Activated B cell treated with CpG ODN at 0.5 μM for 24 hours (primary cell): ENCODE measurements around the gene THEMIS. TPM values are rescaled to one million over a fixed set of nuclear protein-coding genes. Genes with fewer than 3 reads are reported as not detected.
"Not testable (repeated sequence)": the region's sequence is repeated elsewhere in the genome, so short reads cannot be mapped to it uniquely, and the experiment has no call there.

Experiments
- ATAC-seq: fragments of 200-7000 bp; cut with Tn5 transposase; one replicate; pipeline ENCODE4 v1.10.0; 2021; ENCODE audit warnings: low read depth, mild to moderate bottlenecking, moderate library complexity
- CTCF ChIA-PET: fragments of 350-600 bp; sonication (Branson Sonifier 250); formaldehyde crosslinking; loops from one replicate; lab custom pipeline; 2021; ENCODE audit warnings: antibody characterized with exemption; lab: Charles Lee
- POLR2A ChIA-PET: fragments of 350-600 bp; sonication (Branson Sonifier 250); formaldehyde crosslinking; loops from one replicate; lab custom pipeline; 2021; ENCODE audit warnings: antibody characterized with exemption; lab: Charles Lee
- DNase-seq: peaks from one replicate; pipeline ENCODE4 v3.0.0; 2022
- H3K27ac Mint-ChIP-seq: one replicate; pipeline ENCODE4 v1.8.0; 2020; ENCODE audit warnings: mixed read lengths
- H3K27me3 Mint-ChIP-seq: one replicate; pipeline ENCODE4 v1.8.0; 2021; ENCODE audit warnings: mixed read lengths
- H3K36me3 Mint-ChIP-seq: one replicate; pipeline ENCODE4 v1.8.0; 2021; ENCODE audit warnings: low read depth, mixed read lengths
- H3K4me1 Mint-ChIP-seq: one replicate; pipeline ENCODE4 v1.8.0; 2021; ENCODE audit warnings: mixed read lengths
- H3K4me3 Mint-ChIP-seq: one replicate; pipeline ENCODE4 v1.8.0; 2020; ENCODE audit warnings: mild to moderate bottlenecking, mixed read lengths
- H3K9me3 Mint-ChIP-seq: one replicate; pipeline ENCODE4 v1.8.0; 2020; ENCODE audit warnings: mixed read lengths
- intact Hi-C: fragments of 100-400 bp; cut with micrococcal nuclease; formaldehyde crosslinking; loops from one replicate; pipeline ENCODE4 v1.15.1; 2024
- total RNA-seq: library from RNA; stranded (reverse); gene quantifications from 2 replicates; pipeline ENCODE4 v1.2.3, GENCODE V29; 2022
- TF ChIP-seq, protein P1 (sequence below): fragments of 200-600 bp; IDR thresholded peaks from one replicate; pipeline ENCODE4 v1.8.0; 2022; ENCODE audit warnings: antibody characterized with exemption, mild to moderate bottlenecking

The THEMIS gene
- total RNA-seq, 1 donor from 2014 or later, result not detected

DNA sequence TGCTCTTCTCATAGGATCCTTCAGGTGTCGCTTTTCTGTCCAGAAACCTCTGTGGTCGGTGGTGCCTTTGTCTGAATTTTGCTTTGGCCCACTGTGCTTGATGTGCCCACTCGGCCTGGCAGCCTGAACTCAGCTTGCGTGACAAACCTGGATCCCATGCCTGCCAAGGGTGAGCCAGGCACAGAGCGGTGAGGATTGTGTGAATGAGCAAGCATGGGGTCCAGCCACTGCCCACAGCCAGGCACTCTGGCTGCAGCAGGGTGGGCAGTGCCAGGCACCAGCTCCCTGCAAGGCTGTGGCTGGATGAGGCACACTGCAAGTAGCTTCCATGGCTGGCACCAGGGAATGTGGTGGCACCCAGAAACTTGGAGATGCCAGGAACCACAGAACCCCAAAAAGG, 110.3 kb downstream of the THEMIS start:
- Mint-ChIP-seq H3K9me3 (no peaks in the 10 kb centered on the region), H3K4me1 (no peaks in the 10 kb centered on the region), H3K4me3 (no peak overlapping the region), H3K27me3 (no peaks in the 10 kb centered on the region), H3K27ac (no peak overlapping the region), H3K36me3 (no peaks in the 10 kb centered on the region)
- TF ChIP-seq, protein P1, sequence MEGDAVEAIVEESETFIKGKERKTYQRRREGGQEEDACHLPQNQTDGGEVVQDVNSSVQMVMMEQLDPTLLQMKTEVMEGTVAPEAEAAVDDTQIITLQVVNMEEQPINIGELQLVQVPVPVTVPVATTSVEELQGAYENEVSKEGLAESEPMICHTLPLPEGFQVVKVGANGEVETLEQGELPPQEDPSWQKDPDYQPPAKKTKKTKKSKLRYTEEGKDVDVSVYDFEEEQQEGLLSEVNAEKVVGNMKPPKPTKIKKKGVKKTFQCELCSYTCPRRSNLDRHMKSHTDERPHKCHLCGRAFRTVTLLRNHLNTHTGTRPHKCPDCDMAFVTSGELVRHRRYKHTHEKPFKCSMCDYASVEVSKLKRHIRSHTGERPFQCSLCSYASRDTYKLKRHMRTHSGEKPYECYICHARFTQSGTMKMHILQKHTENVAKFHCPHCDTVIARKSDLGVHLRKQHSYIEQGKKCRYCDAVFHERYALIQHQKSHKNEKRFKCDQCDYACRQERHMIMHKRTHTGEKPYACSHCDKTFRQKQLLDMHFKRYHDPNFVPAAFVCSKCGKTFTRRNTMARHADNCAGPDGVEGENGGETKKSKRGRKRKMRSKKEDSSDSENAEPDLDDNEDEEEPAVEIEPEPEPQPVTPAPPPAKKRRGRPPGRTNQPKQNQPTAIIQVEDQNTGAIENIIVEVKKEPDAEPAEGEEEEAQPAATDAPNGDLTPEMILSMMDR, result no peak
- ATAC-seq (no peak), DNase-seq (no peak)
- intact Hi-C loops, result no loop called here
- POLR2A ChIA-PET, result no interaction called here
- CTCF ChIA-PET, result no interaction called here

DNA sequence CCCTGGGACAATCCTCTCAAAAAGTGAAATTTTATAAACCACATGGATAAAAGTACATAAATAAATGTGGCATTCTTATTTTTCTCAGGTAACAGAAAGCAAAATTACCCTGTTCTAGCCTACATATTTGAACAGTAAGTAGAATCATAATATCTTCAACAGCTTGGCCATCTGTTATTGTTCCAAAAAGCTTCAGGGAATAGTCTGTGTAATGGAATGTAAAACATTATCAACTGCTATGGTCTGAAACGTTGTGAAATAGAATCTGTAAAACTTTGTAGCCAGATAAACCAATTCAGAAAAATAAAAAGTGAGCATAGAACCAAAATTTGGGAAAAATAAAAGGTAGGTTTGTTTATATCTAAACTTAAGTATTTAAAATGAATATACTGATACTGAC, 114.7 kb downstream of the THEMIS start:
- H3K27ac Mint-ChIP-seq, result no peak overlapping the region
- CTCF ChIA-PET, result no interaction called here
- no peaks in the 10 kb centered on the region for H3K27me3 Mint-ChIP-seq
- H3K4me1 Mint-ChIP-seq, result no peaks in the 10 kb centered on the region
- ATAC-seq (no peak), DNase-seq (no peak)
- intact Hi-C loops, result no loop called here
- no peaks in the 10 kb centered on the region for H3K9me3 Mint-ChIP-seq
- H3K36me3 Mint-ChIP-seq, result no peaks in the 10 kb centered on the region
- POLR2A ChIA-PET, result no interaction called here
- no peak overlapping the region for H3K4me3 Mint-ChIP-seq
- TF ChIP-seq, protein P1, result no peak

GRCh38 chr6:127784468-127784867, 116.4 kb downstream of the THEMIS start:
- Mint-ChIP-seq H3K9me3 (no peaks in the 10 kb centered on the region), H3K27ac (no peak overlapping the region), H3K4me1 (no peaks in the 10 kb centered on the region), H3K4me3 (no peak overlapping the region), H3K27me3 (no peaks in the 10 kb centered on the region), H3K36me3 (no peaks in the 10 kb centered on the region)
- ChIA-PET POLR2A (no interaction called here), CTCF (no interaction called here)
- DNase-seq (no peak), ATAC-seq (no peak)
- TF ChIP-seq, protein P1, result no peak
- intact Hi-C loops, result no loop called here

DNA sequence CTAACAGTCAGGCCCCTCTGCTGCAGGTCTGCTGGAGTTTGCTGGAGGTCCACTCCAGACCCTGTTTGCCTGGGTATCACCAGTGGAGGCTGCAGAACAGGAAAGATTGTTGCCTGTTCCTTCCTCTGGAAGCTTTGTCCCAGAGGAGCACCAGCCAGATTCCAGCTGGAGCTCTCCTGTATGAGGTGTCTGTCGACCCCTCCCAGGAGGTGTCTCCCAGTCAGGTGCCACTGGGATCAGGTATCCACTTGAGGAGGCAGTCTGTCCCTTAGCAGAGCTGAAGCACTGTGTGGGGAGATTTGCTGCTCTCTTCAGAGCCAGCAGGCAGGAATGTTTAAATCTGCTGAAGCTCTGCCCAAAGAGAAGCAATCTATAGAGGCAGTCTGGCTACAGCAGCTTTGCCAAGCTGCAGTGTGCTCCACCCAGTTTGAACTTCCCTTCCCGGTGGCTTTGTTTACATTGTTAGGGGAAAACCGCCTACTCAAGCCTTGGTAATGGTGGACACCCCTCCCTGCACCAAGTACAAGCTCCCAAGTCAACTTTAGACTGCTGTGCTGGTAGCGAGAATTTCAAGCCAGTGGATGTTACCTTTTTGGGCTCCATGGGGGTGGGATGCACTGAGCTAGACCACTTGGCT, 119.1 kb downstream of the THEMIS start:
- H3K27me3 Mint-ChIP-seq, intact Hi-C loops, H3K4me1 Mint-ChIP-seq, H3K4me3 Mint-ChIP-seq, DNase-seq, H3K27ac Mint-ChIP-seq, CTCF ChIA-PET, ATAC-seq, H3K9me3 Mint-ChIP-seq, H3K36me3 Mint-ChIP-seq, POLR2A ChIA-PET: not testable (repeated sequence)

- TF ChIP-seq, protein P1, result no peak
- Mint-ChIP-seq H3K9me3 (no peaks in the 10 kb centered on the region), H3K27ac (no peak overlapping the region), H3K27me3 (no peaks in the 10 kb centered on the region), H3K4me1 (no peaks in the 10 kb centered on the region), H3K4me3 (no peak overlapping the region), H3K36me3 (no peaks in the 10 kb centered on the region)
- ChIA-PET CTCF (no interaction called here), POLR2A (no interaction called here)
- ATAC-seq (no peak), DNase-seq (no peak)
- intact Hi-C loops, result no loop called here
Observed at GRCh38 chr6:127776320-127776719, 124.5 kb downstream of the THEMIS start.

- H3K36me3 Mint-ChIP-seq, result no peaks in the 10 kb centered on the region
- DNase-seq (no peak), ATAC-seq (no peak)
- ChIA-PET CTCF (no interaction called here), POLR2A (no interaction called here)
- no peaks in the 10 kb centered on the region for H3K27me3 Mint-ChIP-seq
- H3K27ac Mint-ChIP-seq, result no peak overlapping the region
- no peak overlapping the region for H3K4me3 Mint-ChIP-seq
- TF ChIP-seq, protein P1, result no peak
- no peaks in the 10 kb centered on the region for H3K4me1 Mint-ChIP-seq
- no peaks in the 10 kb centered on the region for H3K9me3 Mint-ChIP-seq
- intact Hi-C loops, result no loop called here
Observed at GRCh38 chr6:127775371-127775770, 125.5 kb downstream of the THEMIS start.
